K562 (cell line): ENCODE measurements around the gene POLRMT. TPM values are rescaled to one million over a fixed set of nuclear protein-coding genes. Genes with fewer than 3 reads are reported as not detected.

Experiments used
- ATAC-seq: fragments of 200-7000 bp; cut with Tn5 transposase; 3 replicates; pipeline ENCODE4 v1.9.1; 2020; ENCODE audit warnings: moderate library complexity
- BruUV-seq: library from RNA; stranded (reverse); fragments of 400-500 nt; replicated peaks from 2 replicates; lab custom pipeline; 2021; lab: Mats Ljungman, UMichigan
- CTCF ChIA-PET: fragments of 300-600 bp; formaldehyde crosslinking; extraction: SDS; loops from one replicate; lab custom pipeline; 2021; ENCODE audit warnings: low intra/inter-chr PET ratio; lab: Yijun Ruan, JAX
- POLR2A ChIA-PET: fragments of 300-600, 350-650 bp; sonication (Branson Sonifier 250); formaldehyde crosslinking; extraction: SDS; loops from one replicate; lab custom pipeline; 2021; ENCODE audit warnings: antibody characterized with exemption, inconsistent platforms; lab: Yijun Ruan, JAX
- DNase-seq, 4 experiments: peaks; one replicate each; pipeline versions ENCODE4 v3.0.0 to v3.0.0-alpha.2; 2011 to 2018; ENCODE audit warnings: low spot score in 3 of 4, mixed read lengths in 3 of 4; ENCODE audit errors: extremely low read depth in 1 of 4
- FAIRE-seq: peaks from 2 replicates; lab custom pipeline; 2011; peaks lifted over from hg19 to GRCh38; lab: Jason Lieb, UNC
- H2AFZ ChIP-seq: 2 replicates; pipeline ENCODE4 v1.6.0; 2011; ENCODE audit warnings: low read depth, low read length, control low read depth, inconsistent platforms
- H3K27ac ChIP-seq: fragments of 200-600 bp; 3 replicates; pipeline ENCODE4 v1.8.0; 2011; ENCODE audit warnings: low read depth, mild to moderate bottlenecking, control low read depth, inconsistent platforms, low read length, moderate library complexity, mixed read lengths; ENCODE audit errors: extremely low read depth
- H3K27me3 ChIP-seq, 2 experiments: fragments of 300-600 bp in 1 of 2; 2 replicates in 1 of 2; 3 replicates in 1 of 2; pipeline versions ENCODE4 v1.6.0 to v1.8.0; 2011; ENCODE audit warnings: inconsistent platforms in 2 of 2, low read length in 2 of 2, mild to moderate bottlenecking in 1 of 2, mixed read lengths in 1 of 2, moderate library complexity in 1 of 2; ENCODE audit not compliant: control insufficient read depth in 2 of 2, insufficient read depth in 2 of 2
- H3K36me3 ChIP-seq: fragments of 300-600 bp; 3 replicates; pipeline ENCODE4 v1.8.0; 2011; ENCODE audit warnings: mild to moderate bottlenecking, low read length, inconsistent platforms; ENCODE audit not compliant: control insufficient read depth, insufficient read depth
- H3K4me1 ChIP-seq, 2 experiments: fragments of 200-600 bp in 1 of 2; replicated peaks in 1 of 2; 2 replicates in 1 of 2; 3 replicates in 1 of 2; pipeline versions ENCODE4 v1.5.1 to v1.8.0; 2011; ENCODE audit warnings: inconsistent platforms in 2 of 2, low read length in 2 of 2, mild to moderate bottlenecking in 1 of 2, mixed read lengths in 1 of 2, moderate library complexity in 1 of 2; ENCODE audit not compliant: control insufficient read depth in 2 of 2, insufficient read depth in 2 of 2
- H3K4me2 ChIP-seq: 2 replicates; pipeline ENCODE4 v1.6.1; 2011; ENCODE audit warnings: low read length, control low read depth, inconsistent platforms, mixed read lengths; ENCODE audit not compliant: insufficient read depth
- H3K4me3 ChIP-seq: fragments of 200-600 bp; sonication (generic), shearing (Covaris generic); 2 replicates; pipeline ENCODE4 v1.5.1; 2016; ENCODE audit warnings: control low read depth, inconsistent platforms
- H3K79me2 ChIP-seq: fragments of 200-600 bp; 3 replicates; pipeline ENCODE4 v1.8.0; 2011; ENCODE audit warnings: low read length, inconsistent platforms; ENCODE audit not compliant: control insufficient read depth, insufficient read depth
- H3K9ac ChIP-seq, 2 experiments: 2 replicates each; pipeline versions ENCODE4 v1.6.0 to v1.6.1; 2011; ENCODE audit warnings: low read depth in 2 of 2, low read length in 2 of 2, control low read depth in 1 of 2, inconsistent platforms in 1 of 2, mild to moderate bottlenecking in 1 of 2, mixed read lengths in 1 of 2; ENCODE audit not compliant: insufficient read depth in 1 of 2
- H3K9me1 ChIP-seq: one replicate; pipeline ENCODE4 v1.6.0; 2011; ENCODE audit warnings: inconsistent platforms, mild to moderate bottlenecking, low read length, moderate library complexity; ENCODE audit not compliant: control insufficient read depth, insufficient read depth
- H3K9me3 ChIP-seq: replicated peaks from 2 replicates; pipeline ENCODE4 v1.5.1; 2011; ENCODE audit warnings: low read depth, low read length, inconsistent platforms; ENCODE audit not compliant: control insufficient read depth, insufficient read depth
- H4K20me1 ChIP-seq: replicated peaks from 2 replicates; pipeline ENCODE4 v1.6.1; 2011; ENCODE audit warnings: low read length, inconsistent platforms, mixed read lengths; ENCODE audit not compliant: control insufficient read depth, insufficient read depth
- CBX1 ChIP-seq: sonication (generic); IDR thresholded peaks from 2 replicates; pipeline ENCODE4 v1.6.1; 2016; ENCODE audit warnings: antibody characterized with exemption, low read depth, mild to moderate bottlenecking
- CBX3 ChIP-seq, 2 experiments: IDR thresholded peaks; 1 replicate in 1 of 2; 2 replicates in 1 of 2; pipeline ENCODE4 v1.6.1; 2012; ENCODE audit warnings: inconsistent platforms in 2 of 2, low read length in 2 of 2, borderline replicate concordance in 1 of 2, control low read depth in 1 of 2
- PHB ChIP-seq: fragments of 250-450 bp; sonication (Bioruptor Pico); IDR thresholded peaks from 2 replicates; pipeline ENCODE4 v1.5.0; 2021
- TRIM24 ChIP-seq, 2 experiments: fragments of 450-650 bp; IDR thresholded peaks; 2 replicates each; pipeline ENCODE4 v1.6.1; 2016
- WGBS: fragments of 100-300 bp; shearing (Covaris generic); methylation state at CpG from one replicate; pipeline ENCODE4 v1.1.6; 2016; ENCODE audit warnings: low coverage, mixed read lengths; ENCODE audit not compliant: insufficient coverage; ENCODE audit errors: missing lambda C conversion rate; 5-methylcytosine and 5-hydroxymethylcytosine counted together
- in situ Hi-C: fragments of 300-500 bp; cut with MboI; formaldehyde crosslinking; loops from 4 replicates; pipeline ENCODE4 v1.15.0; 2018; ENCODE audit warnings: inconsistent platforms, mixed read lengths
- intact Hi-C: fragments of 100-400 bp; cut with micrococcal nuclease; formaldehyde crosslinking; loops from 2 replicates; pipeline ENCODE4 v1.14.2; 2022
- polyA plus RNA-seq, 8 experiments: library from polyadenylated mRNA; depleted of rRNA in 4 of 8; stranded (reverse) in 5 of 8; unstranded in 3 of 8; fragments of >200 nt; fragmentation: Nextera tagmentation in 2 of 8; fragmentation: Illumina TruSeq in 1 of 8; extraction: Ambion mirVana in 2 of 8; extraction: Trizol in 1 of 8; gene quantifications; 2 replicates each; pipeline versions ENCODE4 v1.2.1 to v1.2.3, GENCODE V29; 2011 to 2014; ENCODE audit warnings: inconsistent platforms in 1 of 8, missing spikeins in 1 of 8
- total RNA-seq, 7 experiments: library from RNA; depleted of rRNA in 6 of 7; stranded (reverse); fragments of >200 nt in 6 of 7; fragmentation: Illumina TruSeq in 2 of 7; extraction: Trizol in 2 of 7; gene quantifications; 2 replicates each; pipeline versions ENCODE4 v1.2.1 to v1.2.3, GENCODE V29; 2011 to 2021; ENCODE audit warnings: low replicate concordance in 1 of 7

The POLRMT gene
- total and polyA plus RNA-seq, 9 of the 15 experiments (the other 6 are each of a cell fraction or from before 2014, with no cell fraction given) = 30.3 to 144 (median 68.0) TPM

DNA sequence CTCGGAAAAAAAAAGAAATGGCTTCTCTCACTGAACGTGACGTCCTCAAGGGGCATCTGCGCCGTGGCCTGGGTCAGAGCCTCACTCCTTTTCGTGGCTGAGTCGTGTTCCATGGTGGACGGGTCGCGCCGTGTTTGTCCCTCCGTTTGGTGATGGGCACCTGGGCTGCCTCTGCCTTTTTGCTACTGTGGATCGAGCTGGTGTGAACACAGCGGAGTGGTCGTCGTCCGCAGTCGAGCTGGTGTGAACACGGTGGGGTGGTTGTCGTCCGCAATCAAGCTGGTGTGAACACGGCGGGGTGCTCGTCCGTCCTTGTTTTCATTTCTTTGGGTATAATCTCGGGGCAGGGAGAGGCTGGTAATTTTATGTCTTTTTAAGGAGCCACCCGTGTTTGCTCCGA, 32.0 kb downstream of the POLRMT start:
- no peak overlapping the region for H3K9ac ChIP-seq
- ChIA-PET CTCF (no interaction called here), POLR2A (no interaction called here)
- in situ Hi-C loops = no loop called here
- no peak for DNase-seq
- intact Hi-C loops = no loop called here
- 75% methylated on average over 28 of the region's 28 CpGs for WGBS
- no peak for FAIRE-seq
- no peaks in the 10 kb centered on the region for H3K9me1 ChIP-seq
- no TSS peak for BruUV-seq
- peaks cover 3 to 44% of the 10 kb centered on the region in 2 experiments; a peak in 3 of 5 replicates for H3K4me1 ChIP-seq
- H3K27me3 ChIP-seq = no peaks in the 10 kb centered on the region; a peak in 1 of 5 replicates
- no peaks in the 10 kb centered on the region for H4K20me1 ChIP-seq
- 0 out of 2 replicates have a peak, but pooled peaks cover 2% of the 10 kb centered on the region for H3K9me3 ChIP-seq
- H2AFZ ChIP-seq = no peak overlapping the region
- H3K79me2 ChIP-seq = no peaks in the 10 kb centered on the region
- ATAC-seq = no peak
- H3K4me2 ChIP-seq = no peak overlapping the region
- H3K4me3 ChIP-seq = no peak overlapping the region
- no peaks in the 10 kb centered on the region for H3K36me3 ChIP-seq
- H3K27ac ChIP-seq = no peak overlapping the region
- peak in 1 of 2 experiments; percentile 46; a peak in 1 of 3 replicates for TF ChIP-seq CBX3 (IDR thresholded peaks at IDR 0.05; ENCODE audit: borderline replicate concordance in 1 of 2, low read length in 2 of 2)
- TF ChIP-seq CBX1 = peak; percentile 70
- 0 out of 4 replicates have a peak, but pooled peaks of 1 of the 2 experiments have one; percentile 32 for TF ChIP-seq TRIM24 (IDR thresholded peaks at IDR 0.05)
- no peak for TF ChIP-seq PHB
